Duodenal mucosa (tissue), 2 donors: ENCODE data around the gene CLIP1.
"Not testable (repeated sequence)": the region's sequence is repeated elsewhere in the genome, so short reads cannot be mapped to it uniquely, and the experiment has no call there.

ENCODE experiments used
- H3K27ac ChIP-seq: one replicate; pipeline ENCODE4 v1.7.0; 2013; ENCODE audit warnings: low read depth, low read length
- H3K27me3 ChIP-seq, 2 donors: one replicate each; pipeline ENCODE4 v1.7.0; 2013; ENCODE audit warnings: low read length in 2 of 2, control low read depth in 1 of 2; ENCODE audit not compliant: insufficient read depth in 2 of 2, control insufficient read depth in 1 of 2
- H3K36me3 ChIP-seq, 2 donors: one replicate each; pipeline ENCODE4 v1.7.0; 2013; ENCODE audit warnings: low read length in 2 of 2, control low read depth in 1 of 2; ENCODE audit not compliant: insufficient read depth in 2 of 2, control insufficient read depth in 1 of 2
- H3K4me1 ChIP-seq, 2 donors: one replicate each; pipeline ENCODE4 v1.7.0; 2013; ENCODE audit warnings: low read length in 2 of 2, control low read depth in 1 of 2; ENCODE audit not compliant: insufficient read depth in 2 of 2, control insufficient read depth in 1 of 2
- H3K4me3 ChIP-seq, 2 donors: one replicate each; pipeline ENCODE4 v1.7.0; 2013; ENCODE audit warnings: low read length in 2 of 2, low read depth in 1 of 2
- H3K9ac ChIP-seq, 2 donors: one replicate each; pipeline ENCODE4 v1.7.0; 2013; ENCODE audit warnings: low read length in 2 of 2, low read depth in 1 of 2
- H3K9me3 ChIP-seq, 2 donors: one replicate each; pipeline ENCODE4 v1.7.0; 2013; ENCODE audit warnings: low read length in 2 of 2, control low read depth in 1 of 2; ENCODE audit not compliant: control insufficient read depth in 1 of 2

The CLIP1 gene

GRCh38 chr12:122415665-122416064 lies 6.8 kb downstream of the CLIP1 start:
- not testable (repeated sequence) for H3K9me3 ChIP-seq, H3K36me3 ChIP-seq, H3K9ac ChIP-seq, H3K27me3 ChIP-seq, H3K27ac ChIP-seq, H3K4me3 ChIP-seq
- peaks cover 5 to 11% of the 10 kb centered on the region in 2 donors for H3K4me1 ChIP-seq

GRCh38 chr12:122413516-122414404 lies 8.7 kb downstream of the CLIP1 start:
- no peaks in the 10 kb centered on the region for H3K27me3 ChIP-seq
- no peak overlapping the region for H3K9ac ChIP-seq
- no peaks in the 10 kb centered on the region for H3K9me3 ChIP-seq
- no peak overlapping the region for H3K27ac ChIP-seq
- H3K4me1 ChIP-seq: peaks cover 0 to 10% of the 10 kb centered on the region in 2 donors
- H3K4me3 ChIP-seq: no peak overlapping the region
- H3K36me3 ChIP-seq: peaks cover 0 to 3% of the 10 kb centered on the region in 2 donors

- Histone ChIP-seq H3K27ac (no peak overlapping the region), H3K4me1 (peaks cover 0 to 10% of the 10 kb centered on the region in 2 donors), H3K9me3 (no peaks in the 10 kb centered on the region), H3K9ac (no peak overlapping the region), H3K4me3 (no peak overlapping the region), H3K36me3 (peaks cover 0 to 3% of the 10 kb centered on the region in 2 donors), H3K27me3 (no peaks in the 10 kb centered on the region)
Observed at GRCh38 chr12:122412851-122413433, 9.5 kb downstream of the CLIP1 start.

GRCh38 chr12:122411537-122411936 lies 10.9 kb downstream of the CLIP1 start:
- no peak overlapping the region for H3K4me3 ChIP-seq
- no peak overlapping the region for H3K9ac ChIP-seq
- no peaks in the 10 kb centered on the region for H3K36me3 ChIP-seq
- no peak overlapping the region for H3K27ac ChIP-seq
- H3K4me1 ChIP-seq: peaks cover 0 to 10% of the 10 kb centered on the region in 2 donors
- no peaks in the 10 kb centered on the region for H3K9me3 ChIP-seq
- no peaks in the 10 kb centered on the region for H3K27me3 ChIP-seq

GRCh38 chr12:122407208-122407607 lies 15.3 kb downstream of the CLIP1 start:
- Histone ChIP-seq H3K4me1 (peaks cover 3 to 5% of the 10 kb centered on the region in 2 donors), H3K4me3 (no peak overlapping the region), H3K27ac (no peak overlapping the region), H3K9ac (no peak overlapping the region), H3K36me3 (peaks cover 0 to 4% of the 10 kb centered on the region in 2 donors), H3K9me3 (no peaks in the 10 kb centered on the region), H3K27me3 (no peaks in the 10 kb centered on the region)

- Histone ChIP-seq H3K4me1 (peaks cover 3 to 5% of the 10 kb centered on the region in 2 donors), H3K9me3 (no peaks in the 10 kb centered on the region), H3K9ac (no peak overlapping the region), H3K27ac (no peak overlapping the region), H3K36me3 (peaks cover 0 to 4% of the 10 kb centered on the region in 2 donors), H3K27me3 (no peaks in the 10 kb centered on the region), H3K4me3 (no peak overlapping the region)
Observed at GRCh38 chr12:122406701-122407164, 15.7 kb downstream of the CLIP1 start.

- H3K36me3 ChIP-seq: peaks cover 0 to 4% of the 10 kb centered on the region in 2 donors
- no peak overlapping the region for H3K4me3 ChIP-seq
- H3K27ac ChIP-seq: no peak overlapping the region
- H3K27me3 ChIP-seq: no peaks in the 10 kb centered on the region
- H3K9me3 ChIP-seq: no peaks in the 10 kb centered on the region
- peaks cover 14 to 16% of the 10 kb centered on the region in 2 donors for H3K4me1 ChIP-seq
- no peak overlapping the region for H3K9ac ChIP-seq
Observed at GRCh38 chr12:122403831-122404230, 18.6 kb downstream of the CLIP1 start.

GRCh38 chr12:122403115-122403770 lies 19.2 kb downstream of the CLIP1 start:
- no peak overlapping the region for H3K9ac ChIP-seq
- H3K27me3 ChIP-seq: no peaks in the 10 kb centered on the region
- peaks cover 14 to 16% of the 10 kb centered on the region in 2 donors for H3K4me1 ChIP-seq
- peaks cover 0 to 4% of the 10 kb centered on the region in 2 donors for H3K36me3 ChIP-seq
- no peaks in the 10 kb centered on the region for H3K9me3 ChIP-seq
- H3K4me3 ChIP-seq: no peak overlapping the region
- H3K27ac ChIP-seq: no peak overlapping the region

GRCh38 chr12:122402264-122402663 lies 20.2 kb downstream of the CLIP1 start:
- peaks cover 14 to 16% of the 10 kb centered on the region in 2 donors for H3K4me1 ChIP-seq
- H3K36me3 ChIP-seq: peaks cover 0 to 4% of the 10 kb centered on the region in 2 donors
- no peak overlapping the region for H3K9ac ChIP-seq
- H3K27me3 ChIP-seq: no peaks in the 10 kb centered on the region
- no peaks in the 10 kb centered on the region for H3K9me3 ChIP-seq
- no peak overlapping the region for H3K27ac ChIP-seq
- H3K4me3 ChIP-seq: no peak overlapping the region
